ENCODE data around the gene MAT1A. TPM values are rescaled to one million over a fixed set of nuclear protein-coding genes. Genes with fewer than 3 reads are reported as not detected.

Gene MAT1A
- total RNA-seq, 1 experiment from 2014 or later = 1.6 TPM

GRCh38 chr10:80276335-80276734 is 13.1 kb downstream of the MAT1A start:
- ATAC-seq (no peak), DNase-seq (ENCODE audit: low read depth, low spot score) (no peak)
- ChIA-PET CTCF (no interaction called here), RAD21 (ENCODE audit: low non-redundant PET in 1 of 2, low total read pairs in 2 of 2, uncharacterized antibody in 2 of 2, unreplicated experiment in 2 of 2) (no interaction called here), POLR2A (no interaction called here)
- TF ChIP-seq POLR2A (IDR thresholded peaks at IDR 0.05; ENCODE audit: borderline replicate concordance, extremely low read depth, insufficient read depth, insufficient read length) = no peak
- no peak for TF ChIP-seq ZBTB33 (IDR thresholded peaks at IDR 0.05; ENCODE audit: extremely low read depth, insufficient replicate concordance, low read length)
- TF ChIP-seq ATF3 (IDR thresholded peaks at IDR 0.05) = no peak
- no peak for TF ChIP-seq ELF1 (IDR thresholded peaks at IDR 0.05; ENCODE audit: borderline replicate concordance, low read depth)
- no peak for TF ChIP-seq YY1 (IDR thresholded peaks at IDR 0.05; ENCODE audit: extremely low read depth, insufficient replicate concordance, low read depth, low read length)
- no peak for TF ChIP-seq REST (IDR thresholded peaks at IDR 0.05; ENCODE audit: low read depth)
- TF ChIP-seq SP1 (IDR thresholded peaks at IDR 0.05; ENCODE audit: low read depth) = no peak
- no peak for TF ChIP-seq MAX (IDR thresholded peaks at IDR 0.05)
- TF ChIP-seq SIN3A (IDR thresholded peaks at IDR 0.05; ENCODE audit: low read depth) = no peak
- TF ChIP-seq EZH2 (IDR thresholded peaks at IDR 0.05) = no peak
- no peak for TF ChIP-seq TCF7L2 (IDR thresholded peaks at IDR 0.05; ENCODE audit: borderline replicate concordance, extremely low read depth, insufficient read depth, insufficient read length)
- no peak for TF ChIP-seq EGR1 (IDR thresholded peaks at IDR 0.05; ENCODE audit: low read depth)
- TF ChIP-seq CTCF (IDR thresholded peaks at IDR 0.05 in 2 of 3, conservative IDR thresholded peaks at IDR 0.05 in 1 of 3; ENCODE audit: borderline replicate concordance in 1 of 3, insufficient read depth in 1 of 3, low read depth in 2 of 3, low read length in 2 of 3) = no peak
- TF ChIP-seq JUND (IDR thresholded peaks at IDR 0.05) = no peak
- no peak overlapping the region for H3K27ac ChIP-seq (ENCODE audit: low read depth, low read length)
- no peaks in the 10 kb centered on the region for H3K4me1 ChIP-seq (ENCODE audit: control insufficient read depth in 1 of 2, insufficient read depth in 2 of 2, low read length in 2 of 2)
- no TSS peak for BruUV-seq (replicated peaks)
- H2AFZ ChIP-seq (ENCODE audit: low read depth, low read length, poor library complexity, severe bottlenecking) = no peak overlapping the region
- H3K36me3 ChIP-seq (ENCODE audit: control insufficient read depth in 1 of 2, insufficient read depth in 2 of 2, low read length in 2 of 2) = no peaks in the 10 kb centered on the region
- intact Hi-C loops (cut with micrococcal nuclease) = no loop called here
- no peak overlapping the region for H3K4me2 ChIP-seq (ENCODE audit: low read length)
- no peaks in the 10 kb centered on the region for H4K20me1 ChIP-seq (ENCODE audit: insufficient read depth)
- H3K9me3 ChIP-seq (ENCODE audit: control insufficient read depth in 1 of 2, insufficient read depth in 1 of 2, low read depth in 1 of 2, low read length in 2 of 2) = no peaks in the 10 kb centered on the region
- no peaks in the 10 kb centered on the region for H3K79me2 ChIP-seq (ENCODE audit: insufficient read depth, low read length)
- no peak overlapping the region for H3K9ac ChIP-seq (ENCODE audit: low read length)
- H3K27me3 ChIP-seq (ENCODE audit: insufficient read depth, low read length) = no peaks in the 10 kb centered on the region
- no peak overlapping the region for H3K4me3 ChIP-seq (replicated peaks in 1 of 2; ENCODE audit: low read depth in 1 of 2, low read length in 2 of 2)
- no peaks in the 10 kb centered on the region for H3K9me2 ChIP-seq (ENCODE audit: insufficient read depth)
